ENCODE measurements around the gene AJAP1.

AJAP1 gene

GRCh38 chr1:4654764-4655673 lies 610 bp downstream of the AJAP1 start:
- DNase-seq (ENCODE audit: low spot score) = peak; percentile 50

GRCh38 chr1:4655674-4656532 lies 1.5 kb downstream of the AJAP1 start:
- TF ChIP-seq CTCF (IDR thresholded peaks at IDR 0.05; ENCODE audit: extremely low read depth, missing control alignments) = peak; percentile 26
- DNase-seq (ENCODE audit: low spot score) = peak; percentile 51

More at GRCh38 chr1:4654764-4655673, 610 bp downstream of the AJAP1 start:
- TF ChIP-seq CTCF (IDR thresholded peaks at IDR 0.05; ENCODE audit: extremely low read depth, missing control alignments) = no peak

GRCh38 chr1:4656533-4657140 lies 2.2 kb downstream of the AJAP1 start:
- no peak for DNase-seq (ENCODE audit: low spot score)
- no peak for TF ChIP-seq CTCF (IDR thresholded peaks at IDR 0.05; ENCODE audit: extremely low read depth, missing control alignments)

DNA sequence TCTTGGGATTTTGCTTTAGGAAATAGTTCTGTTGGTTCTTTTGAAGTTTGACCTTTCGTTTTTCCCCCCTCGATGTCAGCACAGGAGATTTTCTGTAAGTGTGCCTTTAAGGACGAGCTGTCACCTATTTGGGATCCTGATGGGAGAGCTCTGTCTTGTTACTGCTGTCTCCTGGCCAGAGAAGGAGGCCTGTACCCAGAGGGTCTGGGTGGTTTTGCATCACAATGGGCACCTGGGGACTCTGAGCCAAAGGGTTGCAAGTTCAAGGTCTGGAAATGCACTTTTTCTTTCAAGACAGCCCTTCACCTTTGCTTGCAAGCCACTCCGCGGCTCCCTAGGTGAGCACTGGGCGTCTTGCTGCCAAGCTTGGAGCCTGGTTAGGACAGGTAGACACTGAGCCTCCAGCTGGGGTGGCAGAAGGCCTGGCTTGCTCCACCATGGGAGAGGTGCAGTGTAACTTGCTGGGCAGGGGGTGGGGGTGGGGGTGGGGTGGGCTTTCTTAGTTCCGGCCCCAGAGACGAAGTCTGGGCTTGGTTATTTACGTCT lies 2.9 kb downstream of the AJAP1 start:
- DNase-seq (ENCODE audit: low spot score) = no peak
- no peak for TF ChIP-seq CTCF (IDR thresholded peaks at IDR 0.05; ENCODE audit: extremely low read depth, missing control alignments)

DNA sequence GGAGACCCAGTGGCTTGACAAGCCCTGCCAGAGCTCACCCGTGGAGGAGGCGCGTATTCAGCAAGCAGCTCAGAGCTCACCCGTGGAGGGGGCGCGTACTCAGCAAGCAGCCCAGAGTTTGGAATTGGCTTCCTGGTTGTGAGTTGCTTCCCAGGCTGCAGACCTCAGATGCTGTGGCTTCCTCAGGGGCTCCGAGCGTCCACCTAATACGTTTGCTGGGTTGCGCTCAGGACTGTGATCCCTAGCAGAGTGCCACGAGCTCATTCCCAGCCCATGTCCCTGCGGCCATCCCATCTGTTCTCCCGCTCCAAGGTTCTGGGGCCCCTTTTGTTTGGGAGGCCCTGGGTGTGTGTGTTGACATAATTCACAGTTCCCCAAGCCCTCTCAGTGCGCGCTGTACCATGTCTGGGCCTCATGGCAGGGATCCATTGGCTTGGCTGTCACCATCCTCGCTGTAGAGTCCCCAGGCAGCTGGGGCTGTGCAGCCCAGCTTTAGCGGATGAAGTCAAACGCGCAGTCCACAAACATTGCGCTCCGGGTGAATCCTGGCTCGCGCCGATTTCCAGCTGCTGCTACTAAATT lies 3.6 kb downstream of the AJAP1 start:
- no peak for TF ChIP-seq CTCF (IDR thresholded peaks at IDR 0.05; ENCODE audit: extremely low read depth, missing control alignments)
- DNase-seq (ENCODE audit: low spot score) = no peak

DNA sequence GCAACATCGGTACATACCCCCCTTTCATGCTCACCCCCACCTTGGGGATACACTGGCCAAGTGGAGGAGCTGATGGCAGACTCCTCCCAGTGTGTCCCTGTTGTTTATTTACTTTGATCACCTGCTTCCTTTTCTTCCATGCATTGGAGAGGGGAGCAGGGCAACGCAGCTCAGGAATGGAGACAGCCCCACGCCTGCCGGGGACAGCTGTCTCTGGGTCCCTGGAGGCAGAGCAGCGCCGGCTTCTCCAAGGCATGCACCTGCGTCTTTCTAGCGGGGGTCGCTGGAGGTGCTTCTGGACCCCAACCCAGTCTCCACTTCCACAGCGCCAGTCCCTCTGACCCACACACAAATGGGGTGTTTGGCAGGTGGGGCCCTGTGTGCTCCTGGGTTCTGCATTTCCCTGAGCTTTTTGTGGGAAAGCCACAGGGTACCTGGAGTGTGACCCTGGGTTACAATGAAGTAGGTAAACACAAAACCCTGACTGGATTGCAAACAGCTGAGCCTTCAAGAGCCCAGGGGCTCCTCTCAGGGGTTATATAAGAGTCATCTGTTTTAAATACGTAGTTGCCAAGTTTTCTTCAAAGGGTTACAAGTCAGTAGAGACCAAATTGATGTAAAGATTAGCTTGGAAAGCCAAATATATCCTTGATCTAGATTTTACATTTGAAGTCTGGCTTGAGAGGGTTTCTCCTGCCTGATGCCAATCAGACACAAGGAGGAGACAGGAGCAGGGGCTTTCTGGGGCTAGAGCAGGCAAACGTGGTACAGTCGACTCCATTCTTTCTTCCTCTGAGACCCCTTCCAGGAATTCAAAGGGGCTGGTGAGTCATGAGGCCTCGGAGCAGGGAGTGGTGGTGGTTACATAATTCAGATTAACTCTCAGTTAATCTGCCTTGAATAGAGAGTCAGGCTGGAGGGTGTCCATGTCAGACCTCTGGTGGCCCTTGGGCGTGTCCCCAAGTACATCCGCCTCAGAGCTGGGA lies 4.5 kb downstream of the AJAP1 start:
- TF ChIP-seq CTCF (IDR thresholded peaks at IDR 0.05; ENCODE audit: extremely low read depth, missing control alignments) = no peak
- DNase-seq (ENCODE audit: low spot score) = no peak

All from GM20000 (cell line).